ENCODE data around the gene HPS4. TPM values are rescaled to one million over a fixed set of nuclear protein-coding genes. Genes with fewer than 3 reads are reported as not detected.

Gene HPS4
- total RNA-seq, 1 donor = 28.1 TPM

DNA sequence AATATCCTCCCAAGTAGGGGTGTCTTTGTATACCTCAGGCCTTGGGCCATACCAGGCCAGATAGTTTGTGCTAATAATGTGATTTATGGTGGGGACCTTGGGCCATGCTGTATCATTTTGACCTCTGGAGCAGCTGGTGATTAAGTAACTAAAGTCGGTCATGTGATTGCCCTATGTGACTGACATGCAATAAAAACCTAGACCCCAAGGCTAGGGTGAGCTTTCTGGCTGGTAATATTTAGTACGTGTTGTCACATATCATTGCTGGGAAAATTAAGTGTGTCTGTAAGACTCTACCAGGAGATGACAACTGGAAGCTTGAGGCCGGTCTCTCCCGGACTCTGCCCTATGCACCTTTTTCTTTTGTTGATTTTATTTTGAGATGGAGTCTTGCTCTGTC, 41.3 kb upstream of the HPS4 start:
- DNase-seq (ENCODE audit: low read depth) = no peak
- H3K4me3 ChIP-seq (ENCODE audit: low read depth, low read length) = no peak overlapping the region
- TF ChIP-seq, protein P1, sequence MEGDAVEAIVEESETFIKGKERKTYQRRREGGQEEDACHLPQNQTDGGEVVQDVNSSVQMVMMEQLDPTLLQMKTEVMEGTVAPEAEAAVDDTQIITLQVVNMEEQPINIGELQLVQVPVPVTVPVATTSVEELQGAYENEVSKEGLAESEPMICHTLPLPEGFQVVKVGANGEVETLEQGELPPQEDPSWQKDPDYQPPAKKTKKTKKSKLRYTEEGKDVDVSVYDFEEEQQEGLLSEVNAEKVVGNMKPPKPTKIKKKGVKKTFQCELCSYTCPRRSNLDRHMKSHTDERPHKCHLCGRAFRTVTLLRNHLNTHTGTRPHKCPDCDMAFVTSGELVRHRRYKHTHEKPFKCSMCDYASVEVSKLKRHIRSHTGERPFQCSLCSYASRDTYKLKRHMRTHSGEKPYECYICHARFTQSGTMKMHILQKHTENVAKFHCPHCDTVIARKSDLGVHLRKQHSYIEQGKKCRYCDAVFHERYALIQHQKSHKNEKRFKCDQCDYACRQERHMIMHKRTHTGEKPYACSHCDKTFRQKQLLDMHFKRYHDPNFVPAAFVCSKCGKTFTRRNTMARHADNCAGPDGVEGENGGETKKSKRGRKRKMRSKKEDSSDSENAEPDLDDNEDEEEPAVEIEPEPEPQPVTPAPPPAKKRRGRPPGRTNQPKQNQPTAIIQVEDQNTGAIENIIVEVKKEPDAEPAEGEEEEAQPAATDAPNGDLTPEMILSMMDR (IDR thresholded peaks at IDR 0.05; ENCODE audit: insufficient read depth, low read depth, low read length) = no peak

DNA sequence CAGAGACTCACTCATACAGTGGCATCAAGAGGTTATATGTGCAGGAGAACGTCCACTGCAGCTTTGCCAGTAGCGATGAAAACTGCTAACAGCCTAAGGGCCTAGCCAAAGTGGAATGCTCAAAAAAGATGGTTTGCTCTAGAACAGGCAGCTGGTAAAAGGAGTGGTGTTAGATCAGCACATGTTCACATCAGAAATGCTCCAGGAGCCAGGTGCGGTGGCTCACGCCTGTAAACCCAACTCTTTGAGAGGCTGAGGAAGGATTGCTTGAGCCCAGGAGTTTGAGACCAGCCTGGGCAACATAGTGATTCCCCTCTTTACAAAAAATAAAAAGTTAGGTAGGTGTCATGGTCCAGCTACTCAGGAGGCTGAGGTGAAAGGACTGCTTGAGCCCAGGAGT, 39.0 kb upstream of the HPS4 start:
- DNase-seq (ENCODE audit: low read depth) = no peak
- TF ChIP-seq, protein P1 (IDR thresholded peaks at IDR 0.05; ENCODE audit: insufficient read depth, low read depth, low read length) = no peak
- no peak overlapping the region for H3K4me3 ChIP-seq (ENCODE audit: low read depth, low read length)

DNA sequence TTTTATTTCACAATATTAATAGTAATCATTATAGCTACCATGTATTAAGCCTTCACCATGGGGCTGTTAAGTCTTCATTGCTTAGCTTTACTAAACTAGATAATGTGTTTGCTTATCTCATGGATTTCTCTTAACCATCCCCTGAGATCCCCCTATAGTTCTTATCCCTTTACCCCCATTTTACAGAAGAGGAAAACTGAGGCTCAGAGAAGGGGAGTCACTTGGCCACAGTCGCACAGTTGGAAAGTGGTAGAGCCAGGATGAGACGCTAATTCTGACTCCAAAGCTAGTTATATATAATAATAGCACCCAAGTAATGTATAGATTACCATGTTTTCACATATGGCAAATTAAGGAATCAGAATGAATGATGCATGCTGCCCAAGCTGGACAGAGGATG, 38.4 kb upstream of the HPS4 start:
- no peak overlapping the region for H3K4me3 ChIP-seq (ENCODE audit: low read depth, low read length)
- DNase-seq (ENCODE audit: low read depth) = no peak
- TF ChIP-seq, protein P1 (IDR thresholded peaks at IDR 0.05; ENCODE audit: insufficient read depth, low read depth, low read length) = no peak

DNA sequence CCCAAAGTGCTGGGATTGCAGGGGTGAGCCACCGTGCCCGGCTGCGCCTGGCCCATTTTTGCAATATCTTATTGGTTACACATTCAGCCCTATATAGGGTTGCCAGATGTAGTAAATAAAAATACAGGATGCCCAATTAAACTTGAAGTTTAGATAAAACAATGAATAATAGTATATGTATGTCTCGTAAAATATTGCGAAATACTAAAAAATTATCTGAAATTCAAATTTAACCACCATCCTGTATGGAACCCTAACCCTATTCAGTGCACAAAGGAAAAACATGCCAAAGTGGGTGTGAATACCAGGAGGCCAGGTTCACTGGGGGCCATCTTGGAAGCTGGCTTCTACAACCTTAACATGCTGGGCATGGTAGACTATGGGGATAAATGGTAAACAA, 33.8 kb upstream of the HPS4 start:
- DNase-seq (ENCODE audit: low read depth) = peak; percentile 14

DNA sequence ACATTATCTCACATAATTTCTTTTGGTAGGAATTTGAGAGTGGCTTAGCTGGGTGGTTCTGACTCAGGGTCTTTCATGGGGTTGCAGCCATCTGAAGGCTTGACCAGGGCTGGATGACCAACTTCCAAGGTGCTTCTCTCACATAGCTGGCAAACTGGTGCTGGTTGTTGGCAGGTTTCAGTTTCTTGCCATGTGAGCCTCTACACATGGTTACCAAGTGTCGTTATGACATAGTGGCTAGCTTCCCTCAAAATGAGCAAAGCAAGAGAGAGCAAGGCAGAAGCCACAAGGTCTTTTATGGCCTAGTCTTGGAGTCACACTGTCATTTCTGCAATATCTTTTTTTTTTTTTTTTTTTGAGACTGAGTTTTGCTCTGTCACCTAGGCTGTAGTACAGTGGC, 32.9 kb upstream of the HPS4 start:
- no peak overlapping the region for H3K4me3 ChIP-seq (ENCODE audit: low read depth, low read length)
- TF ChIP-seq, protein P1 (IDR thresholded peaks at IDR 0.05; ENCODE audit: insufficient read depth, low read depth, low read length) = no peak
- no peak for DNase-seq (ENCODE audit: low read depth)

More for the DNA sequence above, 33.8 kb upstream of the HPS4 start:
- H3K4me3 ChIP-seq (ENCODE audit: low read depth, low read length) = no peak overlapping the region
- TF ChIP-seq, protein P1 (IDR thresholded peaks at IDR 0.05; ENCODE audit: insufficient read depth, low read depth, low read length) = no peak

DNA sequence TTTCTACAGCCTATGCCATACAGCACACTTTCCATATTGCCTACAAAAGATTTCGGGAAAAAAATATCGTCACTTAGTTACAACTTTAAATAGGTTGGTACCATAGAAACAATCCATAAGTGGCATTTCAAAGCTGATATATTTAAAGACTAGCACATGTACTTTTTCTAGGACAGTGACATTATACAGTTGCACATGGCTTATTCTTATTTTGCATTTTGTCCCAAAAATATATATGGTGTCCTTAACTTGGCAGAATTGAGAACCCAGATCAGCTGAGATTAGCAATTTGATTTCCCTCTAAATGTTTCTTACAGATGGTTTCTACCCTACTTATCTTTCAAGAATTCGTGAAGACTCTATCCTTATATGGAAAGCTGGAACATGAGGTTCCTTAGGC, 32.3 kb upstream of the HPS4 start:
- H3K4me3 ChIP-seq (ENCODE audit: low read depth, low read length) = no peak overlapping the region
- TF ChIP-seq, protein P1 (IDR thresholded peaks at IDR 0.05; ENCODE audit: insufficient read depth, low read depth, low read length) = no peak

DNA sequence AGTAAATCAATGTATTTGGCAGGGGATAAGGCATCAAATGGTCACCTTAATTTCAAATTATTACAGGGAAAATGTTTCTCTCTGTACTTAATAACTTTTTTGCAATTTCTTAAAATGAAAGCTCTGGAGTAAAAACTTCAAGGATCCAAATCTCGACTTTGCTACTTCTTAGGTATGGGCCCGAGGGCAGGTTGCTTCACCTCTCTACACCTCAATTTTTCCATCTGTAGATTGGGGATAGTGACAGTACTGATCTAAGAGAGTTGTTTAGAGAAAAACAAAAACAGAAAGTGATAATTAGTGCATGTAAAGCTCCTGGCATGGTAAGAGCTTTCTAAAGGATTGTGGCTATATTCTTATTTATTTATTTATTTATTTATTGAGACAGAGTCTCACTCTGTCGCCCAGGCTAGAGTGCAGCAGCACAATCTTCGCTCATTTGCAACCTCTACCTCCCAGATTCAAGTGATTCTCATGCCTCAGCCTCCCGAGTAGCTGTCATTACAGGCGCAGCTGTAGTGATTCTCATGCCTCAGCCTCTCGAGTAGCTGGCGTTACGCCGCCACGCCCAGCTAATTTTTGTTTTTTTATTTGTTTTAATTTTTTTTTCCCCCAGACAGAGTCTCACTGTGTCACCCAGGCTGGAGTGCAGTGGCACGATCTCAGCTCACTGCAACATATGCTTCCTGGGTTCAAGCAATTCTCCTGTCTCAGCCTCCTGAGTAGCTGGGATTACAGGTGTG, 31.0 kb upstream of the HPS4 start:
- TF ChIP-seq, protein P1 (IDR thresholded peaks at IDR 0.05; ENCODE audit: insufficient read depth, low read depth, low read length) = no peak
- H3K4me3 ChIP-seq (ENCODE audit: low read depth, low read length) = no peak overlapping the region
- no peak for DNase-seq (ENCODE audit: low read depth)

More for the DNA sequence above, 32.3 kb upstream of the HPS4 start:
- DNase-seq (ENCODE audit: low read depth) = no peak

All from fibroblast of villous mesenchyme (primary cell).